Tibial nerve (tissue), 4 donors: ENCODE measurements around the gene CD9.

Source experiments
- EP300 ChIP-seq, 2 donors: sonication (generic); formaldehyde crosslinking; IDR thresholded peaks; one replicate each; pipeline ENCODE4 v1.6.1; 2017; ENCODE audit warnings: antibody characterized with exemption in 2 of 2, mild to moderate bottlenecking in 1 of 2
- POLR2A ChIP-seq, 2 donors: fragments of 450-650 bp; IDR thresholded peaks; one replicate each; pipeline ENCODE4 v1.6.1; 2017; ENCODE audit warnings: antibody characterized with exemption in 2 of 2, mild to moderate bottlenecking in 2 of 2, moderate library complexity in 2 of 2
- TF ChIP-seq, protein P1 (sequence below), 5 experiments: fragments of 200-600 bp in 3 of 5; fragments of 450-650 bp in 2 of 5; sonication (generic) in 3 of 5; IDR thresholded peaks; one replicate each; pipeline ENCODE4 v1.5.1; 2016 to 2019; ENCODE audit warnings: antibody characterized with exemption in 5 of 5, mild to moderate bottlenecking in 3 of 5, moderate library complexity in 2 of 5

DNA sequence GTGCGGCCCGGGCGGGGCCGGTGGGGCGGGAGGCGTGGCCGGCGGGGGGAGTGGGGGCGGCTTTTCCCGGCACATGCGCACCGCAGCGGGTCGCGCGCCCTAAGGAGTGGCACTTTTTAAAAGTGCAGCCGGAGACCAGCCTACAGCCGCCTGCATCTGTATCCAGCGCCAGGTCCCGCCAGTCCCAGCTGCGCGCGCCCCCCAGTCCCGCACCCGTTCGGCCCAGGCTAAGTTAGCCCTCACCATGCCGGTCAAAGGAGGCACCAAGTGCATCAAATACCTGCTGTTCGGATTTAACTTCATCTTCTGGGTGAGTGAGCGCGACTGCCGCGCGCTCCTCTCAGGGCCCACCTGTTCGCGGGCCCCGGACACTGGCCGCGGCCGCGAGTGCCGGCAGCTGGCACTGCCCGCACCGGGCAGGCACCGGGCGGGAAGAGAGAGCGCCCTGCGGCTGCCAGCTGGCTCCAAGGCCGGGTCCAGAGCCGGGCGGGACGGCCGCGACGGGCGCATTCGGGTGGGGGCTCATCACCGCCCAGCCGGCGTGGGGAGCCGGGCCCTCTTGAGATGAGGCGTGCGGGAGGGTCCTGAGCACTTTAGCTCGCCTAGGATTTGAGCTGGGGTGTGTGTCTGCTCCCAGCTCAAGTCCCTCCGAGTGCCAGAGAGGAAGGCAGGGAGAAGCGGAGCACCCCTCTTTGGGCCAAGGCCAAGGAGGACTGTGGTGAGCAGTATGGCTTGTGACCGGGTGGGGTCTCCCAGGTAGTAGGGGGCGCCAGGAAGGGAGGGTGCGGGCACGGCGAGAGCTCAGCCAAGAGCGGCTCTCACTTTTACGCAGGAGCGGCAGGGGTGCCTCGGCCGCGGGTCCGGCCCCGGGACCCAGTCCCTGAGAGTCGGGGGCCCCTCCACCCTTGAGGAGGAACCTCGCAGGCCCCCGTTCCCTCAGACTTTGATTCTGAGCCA lies at the start of gene CD9:
- TF ChIP-seq, protein P1, sequence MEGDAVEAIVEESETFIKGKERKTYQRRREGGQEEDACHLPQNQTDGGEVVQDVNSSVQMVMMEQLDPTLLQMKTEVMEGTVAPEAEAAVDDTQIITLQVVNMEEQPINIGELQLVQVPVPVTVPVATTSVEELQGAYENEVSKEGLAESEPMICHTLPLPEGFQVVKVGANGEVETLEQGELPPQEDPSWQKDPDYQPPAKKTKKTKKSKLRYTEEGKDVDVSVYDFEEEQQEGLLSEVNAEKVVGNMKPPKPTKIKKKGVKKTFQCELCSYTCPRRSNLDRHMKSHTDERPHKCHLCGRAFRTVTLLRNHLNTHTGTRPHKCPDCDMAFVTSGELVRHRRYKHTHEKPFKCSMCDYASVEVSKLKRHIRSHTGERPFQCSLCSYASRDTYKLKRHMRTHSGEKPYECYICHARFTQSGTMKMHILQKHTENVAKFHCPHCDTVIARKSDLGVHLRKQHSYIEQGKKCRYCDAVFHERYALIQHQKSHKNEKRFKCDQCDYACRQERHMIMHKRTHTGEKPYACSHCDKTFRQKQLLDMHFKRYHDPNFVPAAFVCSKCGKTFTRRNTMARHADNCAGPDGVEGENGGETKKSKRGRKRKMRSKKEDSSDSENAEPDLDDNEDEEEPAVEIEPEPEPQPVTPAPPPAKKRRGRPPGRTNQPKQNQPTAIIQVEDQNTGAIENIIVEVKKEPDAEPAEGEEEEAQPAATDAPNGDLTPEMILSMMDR (IDR thresholded peaks at IDR 0.05): no peak
- TF ChIP-seq POLR2A (IDR thresholded peaks at IDR 0.05) (peak; percentile 74 to 79), EP300 (IDR thresholded peaks at IDR 0.05) (peak in 1 of 2 donors; percentile 84)
